Esophagus muscularis mucosa (tissue), 4 donors: Measurements from ENCODE around the gene ZSWIM4. TPM values are rescaled to one million over a fixed set of nuclear protein-coding genes. Genes with fewer than 3 reads are reported as not detected.

ENCODE experiments used
- DNase-seq: peaks from one replicate; pipeline ENCODE4 v3.0.0-alpha.2; 2017; ENCODE audit errors: extremely low spot score
- H3K27ac ChIP-seq, 4 donors: fragments of 200-600 bp; sonication (generic); replicated peaks in 1 of 4; 1 replicate in 3 of 4; 2 replicates in 1 of 4; pipeline ENCODE4 v1.5.1; 2016 to 2019; ENCODE audit warnings: mild to moderate bottlenecking in 1 of 4
- H3K27me3 ChIP-seq, 4 donors: fragments of 200-600 bp; sonication (generic); one replicate each; pipeline versions ENCODE4 v1.5.1 to v1.6.0; 2016 to 2019
- H3K36me3 ChIP-seq, 4 donors: fragments of 200-600 bp; sonication (generic); one replicate each; pipeline ENCODE4 v1.5.1; 2016 to 2019
- H3K4me1 ChIP-seq, 4 donors: fragments of 200-600 bp; sonication (generic); one replicate each; pipeline ENCODE4 v1.5.1; 2016 to 2019
- H3K4me3 ChIP-seq, 4 donors: fragments of 200-600 bp; sonication (generic); 1 replicate in 2 of 4; 2 replicates in 2 of 4; pipeline ENCODE4 v1.5.1; 2016 to 2019; ENCODE audit warnings: mild to moderate bottlenecking in 4 of 4, moderate library complexity in 1 of 4
- H3K9me3 ChIP-seq, 4 donors: fragments of 200-600 bp; sonication (generic); 1 replicate in 3 of 4; 2 replicates in 1 of 4; pipeline ENCODE4 v1.5.1; 2016 to 2019
- EP300 ChIP-seq: sonication (generic); formaldehyde crosslinking; IDR thresholded peaks from one replicate; pipeline ENCODE4 v1.6.1; 2017; ENCODE audit warnings: antibody characterized with exemption
- POLR2A ChIP-seq: fragments of 450-650 bp; IDR thresholded peaks from one replicate; pipeline ENCODE4 v1.6.1; 2017; ENCODE audit warnings: antibody characterized with exemption, moderate library complexity, mild to moderate bottlenecking, low read depth
- POLR2AphosphoS5 ChIP-seq, 2 donors: sonication (generic); formaldehyde crosslinking; IDR thresholded peaks; one replicate each; pipeline ENCODE4 v1.6.1; 2017; ENCODE audit warnings: antibody characterized with exemption in 2 of 2
- WGBS: methylation state at CpG from one replicate; pipeline ENCODE4 v1.1.5; 2018; 5-methylcytosine and 5-hydroxymethylcytosine counted together
- intact Hi-C: fragments of 100-400 bp; cut with DNase I; formaldehyde crosslinking; loops from one replicate; pipeline ENCODE4 v1.15.1; 2023
- total RNA-seq, 4 donors: library from RNA; depleted of rRNA; stranded (reverse); fragments of >200 nt; gene quantifications; one replicate each; pipeline versions ENCODE4 v1.1.0 to v1.2.1, GENCODE V29; 2016
- TF ChIP-seq, protein P1 (sequence below), 3 experiments: fragments of 200-600 bp in 2 of 3; fragments of 450-650 bp in 1 of 3; sonication (generic) in 2 of 3; IDR thresholded peaks; one replicate each; pipeline ENCODE4 v1.5.1; 2017 to 2019; ENCODE audit warnings: antibody characterized with exemption in 3 of 3, mild to moderate bottlenecking in 2 of 3, moderate library complexity in 1 of 3

ZSWIM4 gene
- total RNA-seq, 4 donors from 2014 or later, result 5.3 to 11.6 (median 7.8) TPM

DNA sequence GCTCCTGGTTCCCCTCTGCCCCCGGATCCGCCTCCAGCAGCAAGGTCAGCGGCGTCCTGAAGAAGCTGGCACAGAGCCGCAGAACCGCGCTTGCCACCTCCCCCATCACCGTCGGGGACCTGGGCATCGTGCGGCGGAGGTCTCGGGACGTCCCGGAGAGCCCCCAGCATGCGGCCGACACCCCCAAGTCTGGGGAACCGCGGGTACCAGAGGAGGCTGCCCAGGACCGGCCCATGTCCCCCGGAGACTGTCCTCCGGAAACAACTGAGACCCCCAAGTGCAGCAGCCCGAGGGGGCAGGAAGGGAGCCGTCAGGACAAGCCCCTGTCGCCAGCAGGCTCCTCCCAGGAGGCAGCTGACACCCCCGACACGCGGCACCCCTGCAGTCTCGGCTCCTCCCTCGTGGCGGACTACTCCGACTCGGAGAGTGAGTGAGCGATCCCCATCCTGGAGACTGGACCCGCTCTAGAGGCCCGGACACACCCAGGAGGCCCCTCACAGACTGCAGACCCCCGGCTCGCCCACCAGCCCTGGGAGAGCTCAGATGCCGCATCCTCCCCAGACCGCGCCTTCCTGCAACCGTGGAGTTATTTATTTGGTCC, 32.5 kb upstream of the ZSWIM4 start:
- Histone ChIP-seq H3K27me3 (no peaks in the 10 kb centered on the region), H3K9me3 (no peaks in the 10 kb centered on the region), H3K4me1 (peaks cover 4 to 33% (median 23%) of the 10 kb centered on the region in 4 donors), H3K4me3 (no peak overlapping the region), H3K27ac (no peak overlapping the region), H3K36me3 (peaks cover 51 to 62% (median 57%) of the 10 kb centered on the region in 4 donors)
- intact Hi-C loops, result no loop called here
- no peak for TF ChIP-seq POLR2A
- no peak for TF ChIP-seq EP300
- no peak for TF ChIP-seq POLR2AphosphoS5 (IDR thresholded peaks at IDR 0.05)
- DNase-seq, result no peak
- WGBS, result 91% methylated on average over 7 of the region's 42 CpGs

- peaks cover 4 to 33% (median 23%) of the 10 kb centered on the region in 4 donors for H3K4me1 ChIP-seq
- 33% methylated on average over 1 of the region's 3 CpGs for WGBS
- no peak overlapping the region for H3K4me3 ChIP-seq
- TF ChIP-seq, protein P1, sequence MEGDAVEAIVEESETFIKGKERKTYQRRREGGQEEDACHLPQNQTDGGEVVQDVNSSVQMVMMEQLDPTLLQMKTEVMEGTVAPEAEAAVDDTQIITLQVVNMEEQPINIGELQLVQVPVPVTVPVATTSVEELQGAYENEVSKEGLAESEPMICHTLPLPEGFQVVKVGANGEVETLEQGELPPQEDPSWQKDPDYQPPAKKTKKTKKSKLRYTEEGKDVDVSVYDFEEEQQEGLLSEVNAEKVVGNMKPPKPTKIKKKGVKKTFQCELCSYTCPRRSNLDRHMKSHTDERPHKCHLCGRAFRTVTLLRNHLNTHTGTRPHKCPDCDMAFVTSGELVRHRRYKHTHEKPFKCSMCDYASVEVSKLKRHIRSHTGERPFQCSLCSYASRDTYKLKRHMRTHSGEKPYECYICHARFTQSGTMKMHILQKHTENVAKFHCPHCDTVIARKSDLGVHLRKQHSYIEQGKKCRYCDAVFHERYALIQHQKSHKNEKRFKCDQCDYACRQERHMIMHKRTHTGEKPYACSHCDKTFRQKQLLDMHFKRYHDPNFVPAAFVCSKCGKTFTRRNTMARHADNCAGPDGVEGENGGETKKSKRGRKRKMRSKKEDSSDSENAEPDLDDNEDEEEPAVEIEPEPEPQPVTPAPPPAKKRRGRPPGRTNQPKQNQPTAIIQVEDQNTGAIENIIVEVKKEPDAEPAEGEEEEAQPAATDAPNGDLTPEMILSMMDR (IDR thresholded peaks at IDR 0.05), result no peak
- peak in 1 of 2 donors; percentile 4 for TF ChIP-seq POLR2AphosphoS5 (IDR thresholded peaks at IDR 0.05)
- DNase-seq, result no peak
- intact Hi-C loops, result no loop called here
- H3K36me3 ChIP-seq, result peaks cover 46 to 60% (median 55%) of the 10 kb centered on the region in 4 donors
- no peaks in the 10 kb centered on the region for H3K27me3 ChIP-seq
- H3K27ac ChIP-seq, result peak overlapping the region in 1 of 4 donors; percentile 82
- H3K9me3 ChIP-seq, result no peaks in the 10 kb centered on the region
Measured at GRCh38 chr19:13763265-13763664, 32.0 kb upstream of the ZSWIM4 start.

- Histone ChIP-seq H3K9me3 (no peaks in the 10 kb centered on the region), H3K4me3 (peak within 1 kb of the TSS; percentile 68 to 92 (median 82)), H3K27me3 (no peaks in the 10 kb centered on the region), H3K36me3 (peaks cover 45 to 60% (median 55%) of the 10 kb centered on the region in 4 donors), H3K27ac (peak within 1 kb of the TSS; percentile 75 to 83 (median 82)), H3K4me1 (peaks cover 4 to 33% (median 23%) of the 10 kb centered on the region in 4 donors)
- intact Hi-C loops, result no loop called here
- 47% methylated on average over 17 of the region's 67 CpGs for WGBS
- DNase-seq, result peak; percentile 93
- no peak for TF ChIP-seq POLR2A
- TF ChIP-seq POLR2AphosphoS5 (IDR thresholded peaks at IDR 0.05), result peak; percentile 66 to 82
- TF ChIP-seq, protein P1 (IDR thresholded peaks at IDR 0.05), result no peak
Measured at GRCh38 chr19:13764101-13764807, 31.0 kb upstream of the ZSWIM4 start, which contains the start of gene MRI1. MRI1 (plus strand) TSS chr19:13764522; CDS start chr19:13764589, 67 bp downstream.

- H3K4me3 ChIP-seq, result peak overlapping the region; percentile 68 to 92 (median 82)
- H3K27ac ChIP-seq, result peak overlapping the region; percentile 75 to 83 (median 82)
- no peak for DNase-seq
- intact Hi-C loops, result no loop called here
- H3K9me3 ChIP-seq, result no peaks in the 10 kb centered on the region
- no peaks in the 10 kb centered on the region for H3K27me3 ChIP-seq
- TF ChIP-seq POLR2AphosphoS5 (IDR thresholded peaks at IDR 0.05) (no peak), POLR2A (no peak), EP300 (no peak)
- TF ChIP-seq, protein P1 (IDR thresholded peaks at IDR 0.05), result no peak
- 5% methylated on average over 24 of the region's 48 CpGs for WGBS
- H3K4me1 ChIP-seq, result peaks cover 4 to 33% (median 23%) of the 10 kb centered on the region in 4 donors
- H3K36me3 ChIP-seq, result peaks cover 40 to 60% (median 55%) of the 10 kb centered on the region in 4 donors
Measured at GRCh38 chr19:13764821-13765394, 30.3 kb upstream of the ZSWIM4 start.
